Measurements from ENCODE around the gene HTR3C.

DNA sequence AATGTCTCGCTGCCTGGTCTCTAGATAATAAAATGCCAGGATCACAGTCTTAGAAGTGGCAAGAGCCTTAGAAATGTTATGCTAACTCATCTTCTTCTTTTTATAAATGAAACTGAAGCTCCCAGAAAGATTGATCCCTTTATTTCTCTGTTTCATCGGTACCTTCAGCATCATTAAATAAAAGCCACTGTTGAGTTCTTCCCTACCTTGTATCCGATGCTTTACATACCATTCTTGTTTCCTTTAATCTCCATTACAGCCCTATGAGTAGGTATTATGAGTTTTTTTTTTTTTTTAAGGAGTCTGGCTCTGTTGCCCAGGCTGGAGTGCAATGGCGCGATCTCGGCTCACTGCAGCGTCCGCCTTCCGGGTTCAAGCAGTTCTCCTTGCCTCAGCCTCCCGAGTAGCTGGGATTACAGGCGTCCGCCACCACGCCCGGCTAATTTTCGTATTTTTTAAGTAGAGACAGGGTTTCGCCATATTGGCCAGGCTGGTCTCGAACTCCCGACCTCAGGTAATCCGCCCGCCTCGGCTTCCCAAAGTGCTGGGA, 34.3 kb upstream of the HTR3C start:
- no peak for TF ChIP-seq ZFX (IDR thresholded peaks at IDR 0.05; ENCODE audit: borderline replicate concordance)
- no peak for TF ChIP-seq CTCF (IDR thresholded peaks at IDR 0.05)

All from 22Rv1 (cell line).